GM10847 (cell line): Measurements from ENCODE around the gene CERS4.

Experiments
- POLR2A ChIP-seq: IDR thresholded peaks from 2 replicates; pipeline ENCODE4 v1.6.1; 2011; ENCODE audit not compliant: insufficient read length; ENCODE audit errors: extremely low read depth

CERS4 gene, protein sequence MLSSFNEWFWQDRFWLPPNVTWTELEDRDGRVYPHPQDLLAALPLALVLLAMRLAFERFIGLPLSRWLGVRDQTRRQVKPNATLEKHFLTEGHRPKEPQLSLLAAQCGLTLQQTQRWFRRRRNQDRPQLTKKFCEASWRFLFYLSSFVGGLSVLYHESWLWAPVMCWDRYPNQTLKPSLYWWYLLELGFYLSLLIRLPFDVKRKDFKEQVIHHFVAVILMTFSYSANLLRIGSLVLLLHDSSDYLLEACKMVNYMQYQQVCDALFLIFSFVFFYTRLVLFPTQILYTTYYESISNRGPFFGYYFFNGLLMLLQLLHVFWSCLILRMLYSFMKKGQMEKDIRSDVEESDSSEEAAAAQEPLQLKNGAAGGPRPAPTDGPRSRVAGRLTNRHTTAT

DNA sequence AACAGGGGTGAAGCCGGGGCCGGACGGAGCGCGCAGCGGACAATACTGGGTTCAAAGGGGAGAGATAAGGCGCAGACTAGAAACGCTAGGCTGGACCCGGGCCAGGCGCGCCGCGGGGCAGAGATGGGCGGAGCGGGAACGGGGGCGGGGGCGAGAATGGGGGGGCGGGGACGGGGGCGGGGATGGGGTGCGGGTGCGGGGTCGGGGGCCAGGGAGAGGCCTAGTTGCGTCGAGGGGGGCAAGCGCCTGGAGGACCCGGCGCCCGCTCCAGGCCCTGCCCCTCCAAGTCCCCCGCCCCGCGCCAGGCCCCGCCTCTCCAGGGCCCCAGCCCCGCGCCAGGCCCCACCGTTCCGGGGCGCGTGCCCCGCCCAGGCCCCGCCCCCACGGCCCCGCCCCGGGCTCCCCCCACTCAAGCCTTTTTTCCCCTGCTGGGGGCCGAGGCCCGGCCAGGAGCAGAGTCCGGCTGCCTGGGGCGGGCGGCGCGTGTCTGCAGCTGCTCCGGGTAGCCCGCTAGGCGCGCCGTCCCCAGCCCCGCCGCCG lies at the start of gene CERS4:
CERS4 (plus strand) TSS at position 449 of the 540 bp plus-strand sequence. CDS start 41,707 bp downstream, outside the sequence.
- no peak for TF ChIP-seq POLR2A

DNA sequence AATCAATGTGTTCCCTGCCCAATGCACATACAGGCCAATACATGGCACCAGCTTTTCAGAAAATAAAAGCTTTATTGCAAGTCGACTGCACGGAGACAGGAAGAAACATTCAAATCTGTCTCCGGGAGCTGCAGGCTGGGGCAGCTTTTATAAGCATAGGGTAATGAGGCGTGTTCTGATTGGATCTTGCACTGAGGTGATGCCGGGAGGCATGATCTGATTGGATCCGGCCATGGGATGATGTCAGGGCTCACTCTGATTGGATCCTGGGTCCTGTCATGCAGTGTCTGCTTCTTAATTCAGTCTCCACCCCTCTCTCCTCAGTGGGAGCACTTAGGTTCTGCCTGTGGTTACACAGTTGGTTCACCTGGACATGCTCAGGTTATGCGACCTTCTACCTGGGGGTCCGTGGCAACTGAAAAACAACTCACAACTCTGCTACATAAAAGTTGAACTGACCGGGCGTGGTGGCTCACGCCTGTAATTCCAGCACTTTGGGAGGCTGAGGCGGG lies 48.0 kb upstream of the CERS4 start:
- no peak for TF ChIP-seq POLR2A

DNA sequence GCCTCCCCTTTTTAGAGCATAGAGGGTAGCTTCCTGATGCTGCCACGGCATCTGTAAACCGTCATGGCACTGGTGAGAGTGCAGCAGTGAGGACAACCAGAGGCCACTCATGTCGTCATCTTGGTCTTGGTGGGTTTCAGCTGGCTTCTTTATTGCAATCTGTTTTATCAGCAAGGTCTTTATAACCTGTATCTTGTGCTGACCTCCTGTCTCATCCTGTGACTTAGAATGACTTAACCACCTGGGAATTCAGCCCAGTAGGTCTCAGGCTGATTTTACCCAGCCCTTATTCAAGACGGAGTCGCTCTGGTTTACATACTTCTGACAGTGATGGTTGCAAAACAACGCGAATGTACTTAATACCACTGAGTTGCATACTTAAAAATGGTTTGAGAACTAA lies 45.4 kb upstream of the CERS4 start:
- TF ChIP-seq POLR2A: no peak

DNA sequence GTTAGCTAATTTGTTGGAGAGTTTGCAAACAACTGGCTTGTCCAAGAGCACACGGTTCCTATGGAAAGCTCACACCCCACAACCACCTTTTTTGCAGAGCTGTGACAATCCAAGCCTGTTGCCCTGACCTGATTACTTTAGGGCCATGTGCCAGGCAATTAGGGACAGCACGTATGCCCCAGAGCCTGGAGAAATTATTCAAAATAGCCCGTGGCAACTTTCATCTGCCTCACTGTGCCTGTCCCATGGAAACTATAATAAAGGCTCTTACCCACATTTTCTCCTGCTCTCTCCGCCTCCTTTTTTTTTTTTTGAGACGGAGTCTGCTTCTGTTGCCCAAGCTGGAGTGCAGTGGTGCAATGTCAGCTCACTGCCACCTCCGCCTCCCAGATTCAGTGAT lies 41.2 kb upstream of the CERS4 start:
- no peak for TF ChIP-seq POLR2A

DNA sequence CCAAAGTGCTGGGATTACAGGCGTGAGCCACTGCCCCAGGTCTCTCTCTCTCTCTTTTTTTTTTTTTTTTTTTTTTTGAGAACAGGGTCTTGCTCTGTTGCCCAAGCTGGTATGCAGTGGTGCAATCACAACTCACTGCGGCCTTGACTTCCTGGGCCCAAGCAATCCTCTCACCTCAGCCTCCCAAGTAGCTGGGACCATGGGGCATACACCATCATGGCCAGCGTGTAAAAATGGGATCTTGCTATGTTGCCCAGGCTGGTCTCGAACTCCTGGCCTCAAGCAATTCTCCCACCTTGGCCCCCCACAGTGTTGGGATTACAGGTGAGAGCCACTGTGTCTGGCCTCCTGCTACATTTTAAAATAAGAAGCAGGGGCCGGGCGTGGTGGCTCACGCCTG lies 40.6 kb upstream of the CERS4 start:
- TF ChIP-seq POLR2A: no peak

DNA sequence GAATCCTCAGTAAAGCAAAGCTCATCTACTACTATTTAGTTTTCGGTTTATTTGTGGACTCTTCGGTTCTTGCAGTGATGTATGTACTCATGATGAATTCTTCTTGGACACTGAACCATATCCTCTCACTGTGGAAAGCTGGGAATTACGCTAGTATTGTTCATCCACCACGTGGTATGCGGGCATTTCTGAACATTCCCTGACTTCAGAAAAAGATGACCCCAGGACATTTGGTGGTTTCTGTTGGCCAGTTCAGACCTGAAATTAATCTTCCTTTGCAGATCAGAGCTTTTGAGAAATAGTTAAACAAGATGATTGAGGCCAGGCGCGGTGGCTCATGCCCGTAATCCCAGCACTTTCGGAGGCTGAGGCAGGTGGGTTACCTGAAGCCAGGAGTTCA lies 34.5 kb upstream of the CERS4 start:
- no peak for TF ChIP-seq POLR2A

DNA sequence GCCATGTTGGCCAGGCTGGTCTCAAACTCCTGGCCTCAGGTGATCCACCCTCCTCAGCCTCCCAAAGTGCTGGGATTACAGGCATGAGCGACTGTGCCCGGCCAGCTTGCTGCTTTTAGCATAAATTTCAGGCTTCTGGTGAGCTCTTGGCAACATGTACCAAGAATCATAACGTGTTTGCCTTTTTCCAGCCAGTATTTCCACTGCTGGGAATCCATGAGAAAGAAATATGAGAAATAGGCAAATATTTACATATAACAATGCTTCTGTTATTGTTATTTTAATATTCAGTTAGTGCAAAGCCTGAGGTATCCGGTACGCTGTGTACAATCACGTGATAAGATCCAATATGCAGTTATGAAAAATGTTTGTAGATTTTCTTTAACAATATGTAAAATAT lies 29.2 kb upstream of the CERS4 start:
- no peak for TF ChIP-seq POLR2A

DNA sequence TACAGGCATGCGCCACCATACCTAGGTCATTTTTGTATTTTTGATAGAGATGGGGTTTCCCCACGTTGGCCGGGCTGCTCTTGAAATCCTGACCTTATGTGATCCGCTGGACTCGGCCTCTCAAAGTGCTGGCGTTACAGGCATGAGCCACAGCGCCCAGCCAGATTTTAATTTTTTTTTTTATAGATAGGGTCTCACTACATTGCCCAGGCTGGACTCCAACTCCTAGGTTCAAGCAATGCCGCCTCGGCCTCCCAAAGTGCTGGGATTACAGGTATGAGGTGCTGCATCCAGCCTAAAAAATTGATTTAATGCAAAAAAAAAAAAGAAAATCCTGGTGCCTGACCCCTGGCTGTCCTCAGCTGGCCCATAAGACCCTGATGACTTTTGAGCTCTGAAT lies 24.9 kb upstream of the CERS4 start:
- TF ChIP-seq POLR2A: no peak

DNA sequence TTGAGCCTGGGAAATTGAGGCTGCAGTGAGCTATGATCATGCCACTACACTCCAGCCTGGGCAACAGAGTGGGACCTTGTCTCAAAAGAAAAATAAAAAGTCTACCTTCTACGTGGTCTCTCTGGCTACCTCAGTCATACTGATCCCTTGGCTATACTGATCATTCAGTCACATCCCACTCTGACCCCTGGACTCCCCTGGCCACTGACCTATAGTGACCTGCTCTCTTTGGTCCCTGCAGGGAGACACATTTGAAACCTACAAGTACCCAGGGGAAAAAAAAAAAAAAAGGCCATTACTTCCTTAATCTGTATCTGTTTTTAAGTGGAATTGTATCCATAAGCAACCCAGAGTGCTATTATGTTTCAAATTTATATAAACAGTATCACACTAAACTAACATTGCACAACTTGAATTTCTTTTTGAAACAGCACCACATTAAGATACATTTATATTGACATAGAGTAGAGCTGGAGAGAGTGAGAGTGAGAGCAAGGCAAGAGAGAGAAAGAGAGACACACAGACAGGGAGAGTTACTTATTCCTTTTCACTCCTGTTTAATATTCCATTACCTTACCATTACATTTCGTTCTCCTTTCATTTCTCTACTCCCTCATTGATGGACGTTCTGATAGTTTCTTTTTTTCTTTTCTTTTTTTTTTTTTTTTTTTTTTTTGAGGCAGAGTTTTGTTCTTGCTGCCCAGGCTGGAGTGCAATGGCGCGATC lies 23.7 kb upstream of the CERS4 start:
- TF ChIP-seq POLR2A: no peak

DNA sequence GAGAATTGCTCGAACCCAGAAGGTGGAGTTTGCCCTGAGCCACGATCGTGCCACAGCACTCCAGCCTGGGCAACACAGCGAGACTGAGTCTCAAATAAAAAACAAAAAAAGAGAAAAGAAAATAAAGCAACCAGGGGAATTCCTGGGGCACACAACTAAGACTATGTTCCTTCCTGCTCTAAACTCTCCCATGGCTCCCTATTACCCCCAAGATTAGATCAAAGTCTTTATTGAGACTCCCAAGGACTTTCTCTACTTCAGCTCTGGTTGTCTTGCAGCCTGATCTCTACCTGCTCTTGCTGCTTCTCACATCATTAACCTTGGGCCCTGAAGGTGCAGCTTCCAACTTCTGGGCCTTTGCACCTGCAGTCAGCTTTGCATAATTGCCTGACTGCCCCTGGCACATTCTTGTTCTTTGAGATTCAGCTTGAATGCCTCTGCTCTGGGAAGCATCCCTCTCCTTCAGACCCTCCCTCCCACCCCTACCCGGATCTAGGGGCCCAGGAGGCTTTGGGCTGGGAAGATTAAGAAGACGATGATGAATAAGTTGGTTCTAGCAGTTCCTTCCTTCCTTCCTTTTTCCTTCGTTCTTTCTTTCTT lies 16.8 kb upstream of the CERS4 start:
- no peak for TF ChIP-seq POLR2A

DNA sequence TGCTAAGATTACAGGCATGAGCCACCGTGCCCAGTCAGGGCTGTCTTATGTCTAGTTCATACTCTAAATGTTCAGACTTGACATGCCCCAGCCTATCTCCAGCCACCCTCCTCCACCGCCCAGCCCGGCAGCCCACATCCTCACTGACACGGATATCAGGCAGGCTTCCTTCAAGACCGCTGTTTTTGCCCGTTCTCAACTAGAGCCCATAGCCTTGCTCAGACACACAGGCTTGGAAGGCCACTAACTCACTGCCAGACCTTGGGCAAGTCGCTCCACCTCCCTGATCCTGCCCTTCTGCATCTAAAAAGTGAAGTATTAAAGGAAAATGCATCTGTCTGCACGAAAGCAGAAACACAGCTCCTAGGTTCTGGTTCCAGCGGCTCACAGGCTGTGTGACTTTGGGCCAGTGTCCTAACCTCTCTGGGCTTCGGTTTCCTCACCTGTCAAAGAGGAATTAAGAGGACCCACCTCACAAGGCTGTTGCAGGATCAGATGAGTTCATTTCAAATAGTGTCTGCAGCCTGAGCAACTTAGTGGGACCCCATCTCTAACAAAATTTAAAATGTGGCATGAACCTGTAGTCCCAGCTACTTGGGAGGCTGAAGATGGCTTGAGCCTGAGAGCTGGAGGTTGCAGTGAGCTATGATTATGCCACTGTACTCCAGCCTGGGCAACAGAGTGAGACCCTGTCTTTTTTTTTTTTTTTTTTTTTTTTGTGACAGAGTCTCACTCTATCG lies 14.5 kb upstream of the CERS4 start:
- no peak for TF ChIP-seq POLR2A

DNA sequence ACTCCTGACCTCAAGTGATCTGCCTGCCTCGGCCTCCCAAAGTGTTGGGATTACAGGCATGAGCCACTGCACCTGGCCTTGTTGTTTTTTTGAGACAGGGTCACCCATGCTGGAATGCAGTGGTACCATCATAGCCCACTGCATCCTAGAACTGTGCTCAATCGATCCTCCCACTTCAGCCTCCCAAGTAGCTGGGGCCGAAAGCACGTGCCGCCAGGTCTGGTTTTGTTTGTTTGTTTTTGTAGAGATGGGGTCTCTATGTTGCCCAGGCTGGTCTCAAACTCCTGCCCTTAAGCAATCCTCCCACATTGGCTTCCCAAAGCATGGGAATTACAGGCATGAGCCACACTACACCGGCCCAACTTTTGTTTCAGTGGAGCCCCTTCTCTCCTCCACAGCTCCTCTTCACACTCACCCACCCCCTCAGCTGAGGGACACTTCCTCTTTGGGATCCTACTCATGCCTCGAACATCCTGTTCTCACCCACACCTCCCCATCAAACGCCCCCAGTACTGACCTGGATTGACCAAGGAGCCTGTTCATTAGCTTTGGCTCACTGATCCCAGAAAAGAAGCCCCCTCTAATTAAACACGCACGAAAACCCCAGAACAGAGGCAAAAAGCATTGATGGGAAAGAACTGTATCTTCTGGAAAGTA lies 12.8 kb upstream of the CERS4 start:
- TF ChIP-seq POLR2A: no peak

DNA sequence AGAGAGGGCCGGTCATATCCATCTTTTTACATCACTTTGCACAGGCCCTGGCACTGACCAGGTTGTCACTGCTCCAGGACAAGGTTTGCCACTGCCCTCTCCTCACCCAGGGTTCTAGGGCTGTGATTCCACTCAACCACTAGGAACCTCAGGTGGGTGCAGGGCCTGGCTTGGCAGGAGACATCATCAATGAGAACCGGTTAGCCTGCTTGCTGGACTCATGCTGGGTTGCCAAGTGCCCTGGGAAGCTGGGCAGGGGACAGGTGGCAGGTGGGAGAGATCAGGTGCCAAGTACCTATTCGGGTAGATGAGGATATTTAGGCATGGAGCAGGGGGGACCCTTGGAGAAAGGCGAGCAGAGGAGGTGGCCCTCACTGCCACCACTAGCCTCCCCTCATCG lies 4.2 kb upstream of the CERS4 start:
- TF ChIP-seq POLR2A: no peak
